ENCODE results near the gene KIF1A.
"Not testable (repeated sequence)": the region's sequence is repeated elsewhere in the genome, so short reads cannot be mapped to it uniquely, and the experiment has no call there.

The KIF1A gene

GRCh38 chr2:240714747-240715725, 105.0 kb downstream of the KIF1A start:
- no peak for DNase-seq

GRCh38 chr2:240713928-240714746, 105.9 kb downstream of the KIF1A start:
- no peak for DNase-seq

- no peak for DNase-seq
Measured at GRCh38 chr2:240713071-240713927, 106.7 kb downstream of the KIF1A start.

- no peak for DNase-seq
Measured at GRCh38 chr2:240712121-240712520, 107.9 kb downstream of the KIF1A start.

GRCh38 chr2:240711701-240712100, 108.3 kb downstream of the KIF1A start:
- no peak for DNase-seq

GRCh38 chr2:240711296-240711695, 108.7 kb downstream of the KIF1A start:
- DNase-seq: no peak

- no peak for DNase-seq
Measured at GRCh38 chr2:240708457-240708856, 111.6 kb downstream of the KIF1A start.

GRCh38 chr2:240707821-240708220, 112.2 kb downstream of the KIF1A start:
- DNase-seq: no peak

- DNase-seq: no peak
Measured at GRCh38 chr2:240707043-240707756, 112.8 kb downstream of the KIF1A start.

- DNase-seq: no peak
Measured at GRCh38 chr2:240705204-240705791, 114.7 kb downstream of the KIF1A start.

GRCh38 chr2:240704651-240705050, 115.4 kb downstream of the KIF1A start:
- DNase-seq: no peak

- no peak for DNase-seq
Measured at GRCh38 chr2:240703417-240704341, 116.3 kb downstream of the KIF1A start.

GRCh38 chr2:240702640-240703011, 117.4 kb downstream of the KIF1A start:
- no peak for DNase-seq

GRCh38 chr2:240701736-240702639, 118.0 kb downstream of the KIF1A start:
- DNase-seq: no peak

- no peak for DNase-seq
Measured at GRCh38 chr2:240701091-240701735, 118.8 kb downstream of the KIF1A start.

GRCh38 chr2:240700616-240701015, 119.4 kb downstream of the KIF1A start:
- not testable (repeated sequence) for DNase-seq

GRCh38 chr2:240699835-240700234, 120.2 kb downstream of the KIF1A start:
- DNase-seq: not testable (repeated sequence)

GRCh38 chr2:240698852-240699561, 121.0 kb downstream of the KIF1A start:
- DNase-seq: not testable (repeated sequence)

All from effector CD4-positive, alpha-beta T cell (primary cell).